ENCODE measurements around the gene APBA3. TPM values are rescaled to one million over a fixed set of nuclear protein-coding genes. Genes with fewer than 3 reads are reported as not detected.

APBA3 gene
- total and polyA plus RNA-seq, 4 donors, result 16.5 to 38.0 (median 22.6) TPM

DNA sequence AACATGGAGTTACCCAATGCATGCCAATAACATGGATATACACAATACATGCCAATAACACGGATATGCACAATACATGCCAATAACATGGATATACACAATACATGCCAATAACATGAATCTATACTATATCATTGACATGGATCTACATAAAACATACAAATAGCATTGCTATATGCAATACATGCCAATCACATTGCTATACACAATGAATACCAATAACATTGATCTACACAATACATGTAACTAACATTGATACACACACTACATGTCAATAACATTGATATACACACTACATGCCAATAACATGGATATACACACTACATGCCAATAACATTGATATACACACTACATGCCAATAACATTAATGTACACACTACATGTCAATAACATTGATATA, 60.3 kb downstream of the APBA3 start:
- ATAC-seq (ENCODE audit: insufficient read depth, low FRiP score) (no peak), DNase-seq (no peak)
- Histone ChIP-seq H3K4me1 (ENCODE audit: control insufficient read depth in 5 of 5, insufficient read depth in 5 of 5, low read length in 5 of 5) (peaks cover 0 to 8% (median 0%) of the 10 kb centered on the region in 5 donors), H3K4me3 (no peak overlapping the region), H3K9me3 (ENCODE audit: control insufficient read depth in 4 of 4, insufficient read depth in 3 of 4, low read length in 3 of 4) (no peaks in the 10 kb centered on the region), H3K9ac (ENCODE audit: insufficient read depth in 1 of 2, low read length in 2 of 2) (no peak overlapping the region), H3K27me3 (ENCODE audit: control insufficient read depth in 3 of 3, insufficient read depth in 3 of 3, low read length in 2 of 3) (no peaks in the 10 kb centered on the region), H3K27ac (ENCODE audit: low read depth in 1 of 2, low read length in 1 of 2) (no peak overlapping the region), H3K36me3 (ENCODE audit: control insufficient read depth in 4 of 4, insufficient read depth in 4 of 4, low read length in 4 of 4) (no peaks in the 10 kb centered on the region)
- TF ChIP-seq, protein P1, sequence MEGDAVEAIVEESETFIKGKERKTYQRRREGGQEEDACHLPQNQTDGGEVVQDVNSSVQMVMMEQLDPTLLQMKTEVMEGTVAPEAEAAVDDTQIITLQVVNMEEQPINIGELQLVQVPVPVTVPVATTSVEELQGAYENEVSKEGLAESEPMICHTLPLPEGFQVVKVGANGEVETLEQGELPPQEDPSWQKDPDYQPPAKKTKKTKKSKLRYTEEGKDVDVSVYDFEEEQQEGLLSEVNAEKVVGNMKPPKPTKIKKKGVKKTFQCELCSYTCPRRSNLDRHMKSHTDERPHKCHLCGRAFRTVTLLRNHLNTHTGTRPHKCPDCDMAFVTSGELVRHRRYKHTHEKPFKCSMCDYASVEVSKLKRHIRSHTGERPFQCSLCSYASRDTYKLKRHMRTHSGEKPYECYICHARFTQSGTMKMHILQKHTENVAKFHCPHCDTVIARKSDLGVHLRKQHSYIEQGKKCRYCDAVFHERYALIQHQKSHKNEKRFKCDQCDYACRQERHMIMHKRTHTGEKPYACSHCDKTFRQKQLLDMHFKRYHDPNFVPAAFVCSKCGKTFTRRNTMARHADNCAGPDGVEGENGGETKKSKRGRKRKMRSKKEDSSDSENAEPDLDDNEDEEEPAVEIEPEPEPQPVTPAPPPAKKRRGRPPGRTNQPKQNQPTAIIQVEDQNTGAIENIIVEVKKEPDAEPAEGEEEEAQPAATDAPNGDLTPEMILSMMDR (IDR thresholded peaks at IDR 0.05; ENCODE audit: control extremely low read depth, extremely low read depth), result no peak
- 12 to 16% methylated on average over 1 of the region's 1 CpG for WGBS, 2 donors

Small RNAs within 50 kb of the gene (small RNA-seq; reads per million reads assigned to genes)
- gene AC005777.1 (ENCODE audit: low replicate concordance), result not detected

Other genes starting within 250 kb of the APBA3 start
- gene TEKTIP1, start 222.5 kb downstream of the APBA3 start, total RNA-seq, result 1 to 10 TPM in 1 of 2 donors, under 1 TPM in 1; 0.74 to 5.8 TPM
- gene TEKTIP1, start 222.5 kb downstream of the APBA3 start, polyA plus RNA-seq, result 1 to 10 TPM in 1 of 2 donors, under 1 TPM in 1; 0.20 to 1.1 TPM
- gene MFSD12, start 204.1 kb downstream of the APBA3 start, total RNA-seq, result 10 to 100 TPM; 25.5 to 78.4 TPM
- 10 to 100 TPM; 60.0 to 64.4 TPM for gene MFSD12, start 204.1 kb downstream of the APBA3 start, polyA plus RNA-seq
- gene HMG20B, start 188.7 kb downstream of the APBA3 start, total RNA-seq, result 10 to 100 TPM; 60.2 to 91.3 TPM
- 10 to 100 TPM; 51.1 to 93.4 TPM for gene HMG20B, start 188.7 kb downstream of the APBA3 start, polyA plus RNA-seq
- gene GIPC3, start 176.2 kb downstream of the APBA3 start, total RNA-seq, result 1 to 10 TPM; 1.9 to 2.1 TPM
- gene GIPC3, start 176.2 kb downstream of the APBA3 start, polyA plus RNA-seq, result 1 to 10 TPM; 1.6 to 1.8 TPM
- 1 to 10 TPM; 2.8 to 7.6 TPM for gene TBXA2R, start 154.8 kb downstream of the APBA3 start, total RNA-seq
- gene TBXA2R, start 154.8 kb downstream of the APBA3 start, polyA plus RNA-seq, result 1 to 10 TPM; 2.5 to 4.3 TPM
- gene CACTIN, start 134.9 kb downstream of the APBA3 start, total RNA-seq, result 10 to 100 TPM; 18.4 to 23.4 TPM
- gene CACTIN, start 134.9 kb downstream of the APBA3 start, polyA plus RNA-seq, result 10 to 100 TPM; 16.7 to 19.1 TPM
- 10 to 100 TPM; 22.4 to 39.4 TPM for gene PIP5K1C, start 61.2 kb downstream of the APBA3 start, total RNA-seq
- gene PIP5K1C, start 61.2 kb downstream of the APBA3 start, polyA plus RNA-seq, result 10 to 100 TPM; 16.3 to 18.6 TPM
- 10 to 100 TPM; 42.8 to 56.4 TPM for gene TJP3, start 53.3 kb downstream of the APBA3 start, total RNA-seq
- 10 to 100 TPM; 18.4 to 57.8 TPM for gene TJP3, start 53.3 kb downstream of the APBA3 start, polyA plus RNA-seq
- gene MRPL54, start 990 bp upstream of the APBA3 start, total RNA-seq, result 10 to 100 TPM; 28.9 to 64.1 TPM
- 100 to 1,000 TPM in 1 of 2 donors, 10 to 100 TPM in 1; 63.5 to 137 TPM for gene MRPL54, start 990 bp upstream of the APBA3 start, polyA plus RNA-seq
- not detected for gene RAX2, start 10.5 kb upstream of the APBA3 start, total RNA-seq
- gene RAX2, start 10.5 kb upstream of the APBA3 start, polyA plus RNA-seq, result under 1 TPM in 1 of 2 donors, not detected in 1; 0.01 TPM
- 1 to 10 TPM; 3.8 to 6.0 TPM for gene MATK, start 24.7 kb upstream of the APBA3 start, total RNA-seq
- gene MATK, start 24.7 kb upstream of the APBA3 start, polyA plus RNA-seq, result 10 to 100 TPM in 1 of 2 donors, 1 to 10 TPM in 1; 6.7 to 20.0 TPM
- gene ZFR2, start 107.3 kb upstream of the APBA3 start, total RNA-seq, result under 1 TPM; 0.21 to 0.34 TPM
- gene ZFR2, start 107.3 kb upstream of the APBA3 start, polyA plus RNA-seq, result under 1 TPM; 0.05 to 0.16 TPM
- gene ATCAY, start 119.0 kb upstream of the APBA3 start, total RNA-seq, result under 1 TPM in 1 of 2 donors, not detected in 1; 0.09 TPM
- gene ATCAY, start 119.0 kb upstream of the APBA3 start, polyA plus RNA-seq, result under 1 TPM in 1 of 2 donors, not detected in 1; under 0.01 TPM
- 1 to 10 TPM in 1 of 2 donors, not detected in 1; 1.0 TPM for gene NMRK2, start 171.4 kb upstream of the APBA3 start, total RNA-seq
- gene NMRK2, start 171.4 kb upstream of the APBA3 start, polyA plus RNA-seq, result under 1 TPM; 0.13 to 0.26 TPM
- gene DAPK3, start 209.4 kb upstream of the APBA3 start, total RNA-seq, result 10 to 100 TPM; 61.9 to 93.9 TPM
- 10 to 100 TPM; 78.4 to 80.4 TPM for gene DAPK3, start 209.4 kb upstream of the APBA3 start, polyA plus RNA-seq
- gene EEF2, start 223.8 kb upstream of the APBA3 start, total RNA-seq, result 1,000 to 10,000 TPM; 1,474 to 1,934 TPM
- 1,000 to 10,000 TPM in 1 of 2 donors, 100 to 1,000 TPM in 1; 994 to 1,216 TPM for gene EEF2, start 223.8 kb upstream of the APBA3 start, polyA plus RNA-seq
- gene PIAS4, start 246.0 kb upstream of the APBA3 start, total RNA-seq, result 10 to 100 TPM; 26.7 to 46.2 TPM
- 10 to 100 TPM in 1 of 2 donors, 1 to 10 TPM in 1; 9.9 to 16.5 TPM for gene PIAS4, start 246.0 kb upstream of the APBA3 start, polyA plus RNA-seq

All from lung (tissue), 13 donors.